Myocyte (in vitro differentiated cells): ENCODE data around the gene PRKG1. TPM values are rescaled to one million over a fixed set of nuclear protein-coding genes. Genes with fewer than 3 reads are reported as not detected.

Source experiments
- DNase-seq: peaks from one replicate; pipeline ENCODE4 v3.0.0-alpha.2; 2012; ENCODE audit warnings: low read depth
- total RNA-seq: library from RNA; depleted of rRNA; stranded (reverse); fragments of >200 nt; gene quantifications from 2 replicates; pipeline ENCODE4 v1.2.3, GENCODE V29; 2014

The PRKG1 gene
- total RNA-seq, 1 donor from 2014 or later: 26.7 TPM

DNA sequence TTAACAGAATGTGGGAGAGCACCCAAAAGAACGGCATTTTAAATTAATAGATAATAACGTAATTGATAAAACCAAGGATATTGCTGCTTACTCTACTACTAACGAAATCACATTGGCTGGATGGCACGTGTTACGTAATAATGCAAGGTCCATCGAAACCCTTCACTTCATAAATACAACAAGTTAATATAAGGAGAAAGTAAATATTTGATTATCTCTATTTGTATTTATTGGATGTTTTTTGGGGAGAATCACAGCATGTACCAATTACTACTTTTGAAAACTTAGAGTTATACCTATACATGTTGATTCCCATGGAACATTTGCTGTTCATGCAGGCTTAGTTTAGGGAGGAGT is 1.6 kb downstream of the PRKG1 start:
- DNase-seq: no peak

DNA sequence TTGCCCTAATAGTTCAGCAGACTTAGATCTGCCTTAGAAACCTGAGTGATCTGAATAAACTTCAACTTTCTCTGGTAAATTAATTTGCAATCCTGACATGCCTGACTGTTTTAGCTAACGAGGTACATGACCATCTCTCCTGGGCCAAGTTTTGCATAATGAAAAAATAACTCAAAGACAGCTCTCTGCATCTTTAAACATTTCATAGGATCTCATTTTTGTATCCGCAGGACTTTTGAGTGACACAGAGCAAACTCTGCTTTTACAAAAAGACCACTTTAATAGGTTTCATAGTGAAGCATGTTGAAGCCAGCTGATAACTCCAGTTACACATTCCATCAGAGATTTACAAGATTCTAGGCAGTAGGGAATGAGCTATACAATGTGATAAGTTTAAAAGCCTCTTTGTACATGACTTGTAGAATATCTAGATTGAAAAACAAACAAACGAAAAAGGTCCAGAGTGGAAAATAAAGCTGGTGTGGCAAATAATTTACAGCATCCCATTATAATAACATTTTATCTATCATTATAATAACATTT is 2.1 kb downstream of the PRKG1 start:
- no peak for DNase-seq

DNA sequence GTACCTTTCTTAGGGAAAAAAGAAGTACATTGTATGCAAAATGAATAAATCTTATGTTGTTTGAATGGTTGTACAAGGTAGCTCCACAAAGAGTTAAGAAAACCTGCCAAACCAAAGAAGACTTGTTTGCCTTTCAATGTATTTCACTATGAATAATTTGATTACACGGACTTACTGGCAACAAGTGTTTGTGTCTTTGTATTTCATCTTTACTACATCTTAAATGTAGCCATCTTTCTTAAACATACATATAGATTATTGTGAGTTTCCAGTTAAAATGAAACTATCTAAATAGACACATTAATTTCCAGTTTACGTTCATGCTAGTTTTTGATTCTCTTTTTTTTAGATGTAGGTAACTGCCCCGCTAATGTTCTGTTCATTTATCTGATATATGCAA is 2.8 kb downstream of the PRKG1 start:
- no peak for DNase-seq

DNA sequence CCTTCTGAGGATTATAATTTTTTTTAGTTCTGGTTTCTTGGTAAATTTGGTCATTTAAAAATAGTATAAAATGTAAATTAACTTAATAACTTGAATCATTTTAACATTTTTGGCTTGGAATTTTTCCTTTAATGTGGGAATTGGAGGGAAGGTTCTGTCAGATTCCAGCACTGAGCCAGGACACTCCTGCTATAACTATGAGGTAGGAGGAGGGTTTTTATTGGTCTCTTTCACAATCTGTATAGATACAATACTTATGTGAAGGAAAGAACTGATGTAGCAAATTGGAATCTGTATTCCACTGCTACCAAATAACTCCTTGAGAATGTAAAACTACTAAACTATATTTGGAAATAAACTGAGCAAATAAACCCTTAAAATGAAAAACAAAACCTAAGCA is 3.2 kb downstream of the PRKG1 start:
- DNase-seq: no peak

DNA sequence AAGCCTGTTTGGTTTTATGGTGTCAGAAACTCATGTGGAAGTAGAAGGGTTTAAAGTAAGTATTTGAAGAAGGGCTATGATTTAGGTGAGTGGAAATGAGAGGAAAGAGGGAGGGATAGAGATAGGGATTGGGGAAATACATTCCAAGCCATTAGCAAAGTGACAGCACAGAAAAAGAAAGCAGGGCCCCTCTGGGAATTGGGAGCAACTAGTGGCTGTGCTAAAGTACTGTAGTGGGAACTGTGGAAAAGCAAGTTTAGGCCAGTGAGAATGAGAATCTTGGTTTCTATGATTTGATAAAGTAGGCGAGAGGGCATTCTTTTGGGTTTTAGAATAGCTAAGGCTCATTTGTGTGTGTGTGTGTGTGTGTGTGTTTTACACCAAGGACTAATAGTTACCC is 5.0 kb downstream of the PRKG1 start:
- no peak for DNase-seq

DNA sequence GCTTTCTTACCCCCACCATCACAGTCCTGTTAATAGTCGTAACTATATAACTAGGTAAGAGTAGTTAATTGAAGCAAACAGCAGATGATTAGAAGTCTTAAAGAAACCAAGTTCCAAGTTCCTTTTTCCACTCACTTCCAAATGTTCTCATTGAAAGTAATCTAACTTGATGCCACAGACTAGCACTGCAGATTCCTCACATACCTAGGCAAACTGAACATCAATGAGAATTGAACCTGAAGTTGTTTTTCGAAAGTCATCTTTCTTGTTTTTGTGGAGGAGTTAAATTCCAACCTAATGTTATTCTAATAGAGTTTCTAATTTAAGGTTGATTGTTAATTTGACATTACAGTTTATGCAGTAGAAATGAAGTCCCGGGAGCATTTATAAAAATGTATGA is 5.5 kb downstream of the PRKG1 start:
- no peak for DNase-seq

- no peak for DNase-seq
Observed at GRCh38 chr10:51080311-51081006, 6.2 kb downstream of the PRKG1 start.

- DNase-seq: no peak
Observed at GRCh38 chr10:51082857-51083256, 8.6 kb downstream of the PRKG1 start.

DNA sequence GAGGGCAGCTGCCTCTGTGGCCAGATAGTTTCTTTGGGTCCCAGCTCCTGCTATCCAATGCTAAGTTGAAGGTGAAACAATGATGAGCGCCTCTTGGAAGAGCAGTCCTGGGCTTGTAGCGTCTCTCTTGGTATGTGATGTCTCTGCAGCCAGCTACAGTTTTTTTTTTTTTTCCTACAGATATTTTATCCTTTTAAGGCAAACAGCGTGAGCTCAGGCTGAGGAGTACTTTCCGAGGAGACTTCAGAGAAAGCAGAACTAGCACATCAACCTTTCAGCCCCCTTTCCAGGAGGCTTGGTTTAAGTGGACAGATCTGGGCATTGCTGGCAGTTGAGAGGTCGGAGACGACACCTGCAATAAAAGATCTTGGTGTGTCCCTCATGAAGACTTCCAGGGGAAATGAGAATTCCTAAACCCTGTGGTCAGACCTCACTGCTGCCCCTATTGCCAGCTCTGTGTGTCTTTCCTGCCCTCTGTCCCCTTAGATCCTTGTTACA is 9.1 kb downstream of the PRKG1 start:
- no peak for DNase-seq

GRCh38 chr10:51085204-51085603 is 10.9 kb downstream of the PRKG1 start:
- DNase-seq: no peak

DNA sequence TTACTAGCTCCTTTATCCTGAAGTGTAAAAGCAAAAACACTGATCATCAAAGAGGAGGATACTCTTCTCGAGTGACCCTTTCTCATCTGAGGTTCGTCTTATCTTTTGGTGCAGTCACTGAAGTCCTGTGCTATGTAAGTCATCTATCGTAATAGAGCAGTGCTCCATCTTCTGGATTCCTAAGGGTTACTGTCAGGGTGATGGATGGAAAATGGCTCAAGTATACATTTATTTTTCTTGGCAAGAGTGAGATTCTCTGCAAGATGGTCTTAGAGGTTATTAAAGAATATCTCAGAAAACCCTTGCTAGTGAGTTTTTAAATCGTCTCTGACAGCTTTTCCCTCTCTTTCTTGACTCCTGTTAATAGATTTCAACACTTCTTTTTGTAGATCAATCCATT is 12.4 kb downstream of the PRKG1 start:
- DNase-seq: no peak

GRCh38 chr10:51087114-51087513 is 12.8 kb downstream of the PRKG1 start:
- DNase-seq: no peak

- DNase-seq: peak; percentile 22
Observed at GRCh38 chr10:51090190-51090589, 15.9 kb downstream of the PRKG1 start.

DNA sequence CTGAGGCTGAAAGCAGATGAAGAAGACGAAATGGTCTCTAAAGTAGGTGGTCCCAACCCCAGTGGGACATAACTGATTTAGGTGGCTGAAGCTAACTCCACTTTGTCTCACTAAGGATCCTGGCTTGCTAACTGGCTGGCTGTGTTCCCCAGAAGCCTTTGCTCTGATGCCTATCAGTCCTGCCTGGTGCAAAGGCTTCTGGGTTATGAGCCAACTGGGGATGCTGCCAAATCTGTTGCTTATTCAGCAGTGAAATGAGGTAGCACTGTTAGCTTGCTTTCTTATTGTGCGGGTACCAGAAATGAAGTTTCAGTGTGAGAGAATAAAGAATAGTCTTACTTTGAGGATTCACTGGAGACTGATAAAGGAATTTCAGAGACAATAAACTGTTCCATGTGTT is 18.1 kb downstream of the PRKG1 start:
- DNase-seq: peak; percentile 27

- DNase-seq: no peak
Observed at GRCh38 chr10:51095444-51095843, 21.2 kb downstream of the PRKG1 start.

- DNase-seq: no peak
Observed at GRCh38 chr10:51097546-51097945, 23.3 kb downstream of the PRKG1 start.

GRCh38 chr10:51100221-51100620 is 25.9 kb downstream of the PRKG1 start:
- no peak for DNase-seq

DNA sequence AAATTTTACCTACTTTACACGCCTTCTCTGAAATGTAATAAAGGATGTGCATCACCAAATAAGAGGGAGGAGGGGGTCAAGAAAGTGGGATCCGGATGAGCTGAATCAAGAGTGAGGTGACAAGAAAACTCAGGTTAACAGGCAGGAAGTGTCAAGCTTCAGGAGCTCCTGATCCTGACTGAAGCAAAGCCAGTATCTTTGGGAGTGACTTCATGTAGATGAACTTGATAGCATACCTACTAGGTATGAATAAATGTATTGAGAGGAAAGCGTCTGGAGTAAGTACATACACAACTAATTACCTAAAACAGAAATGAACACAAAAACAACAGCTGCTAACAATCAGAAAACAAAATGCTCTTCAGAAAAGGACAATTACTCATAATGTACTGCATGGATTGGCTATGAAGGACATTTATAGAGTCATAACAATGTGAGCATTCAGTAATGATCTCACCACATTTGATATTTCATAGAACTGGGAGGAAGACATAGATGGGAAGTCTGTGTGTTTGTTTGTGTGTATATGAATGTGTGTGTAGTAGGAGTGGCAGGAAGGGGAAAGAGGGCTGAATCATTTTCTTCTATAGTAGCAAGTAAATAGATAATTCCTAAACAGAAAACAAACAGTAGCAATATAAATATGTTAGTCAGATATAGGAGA is 29.4 kb downstream of the PRKG1 start:
- DNase-seq: no peak

DNA sequence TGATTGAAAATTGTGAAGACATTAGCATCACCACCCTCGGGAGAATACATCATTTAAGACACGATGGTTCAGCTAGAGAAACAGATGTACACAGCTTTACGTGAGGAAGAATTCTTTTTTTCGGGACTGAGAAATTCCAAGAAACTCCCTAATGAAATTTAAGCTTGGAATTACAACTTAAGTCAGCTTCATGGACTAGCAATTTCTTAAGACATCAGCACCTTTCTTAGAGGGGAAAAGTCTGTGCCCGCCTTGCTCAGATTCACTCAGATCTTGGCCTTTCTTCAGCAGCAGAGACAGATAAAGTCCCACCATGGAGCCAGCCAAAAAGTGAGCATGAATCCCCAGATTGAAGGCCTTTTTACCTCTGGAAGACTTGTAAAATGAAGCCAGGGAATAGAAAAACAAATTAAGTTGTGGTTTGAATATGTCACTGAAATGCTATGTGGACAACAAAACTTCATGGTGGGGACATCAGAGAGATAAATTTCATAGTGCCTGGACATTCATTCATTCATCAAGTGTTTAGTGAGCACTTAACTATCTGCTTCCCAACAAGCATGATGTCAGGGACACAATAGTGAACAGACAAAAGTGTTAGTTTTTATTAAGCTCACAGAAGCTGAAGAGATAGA is 32.1 kb downstream of the PRKG1 start:
- DNase-seq: no peak

- DNase-seq: no peak
Observed at GRCh38 chr10:51108406-51108805, 34.1 kb downstream of the PRKG1 start.

DNA sequence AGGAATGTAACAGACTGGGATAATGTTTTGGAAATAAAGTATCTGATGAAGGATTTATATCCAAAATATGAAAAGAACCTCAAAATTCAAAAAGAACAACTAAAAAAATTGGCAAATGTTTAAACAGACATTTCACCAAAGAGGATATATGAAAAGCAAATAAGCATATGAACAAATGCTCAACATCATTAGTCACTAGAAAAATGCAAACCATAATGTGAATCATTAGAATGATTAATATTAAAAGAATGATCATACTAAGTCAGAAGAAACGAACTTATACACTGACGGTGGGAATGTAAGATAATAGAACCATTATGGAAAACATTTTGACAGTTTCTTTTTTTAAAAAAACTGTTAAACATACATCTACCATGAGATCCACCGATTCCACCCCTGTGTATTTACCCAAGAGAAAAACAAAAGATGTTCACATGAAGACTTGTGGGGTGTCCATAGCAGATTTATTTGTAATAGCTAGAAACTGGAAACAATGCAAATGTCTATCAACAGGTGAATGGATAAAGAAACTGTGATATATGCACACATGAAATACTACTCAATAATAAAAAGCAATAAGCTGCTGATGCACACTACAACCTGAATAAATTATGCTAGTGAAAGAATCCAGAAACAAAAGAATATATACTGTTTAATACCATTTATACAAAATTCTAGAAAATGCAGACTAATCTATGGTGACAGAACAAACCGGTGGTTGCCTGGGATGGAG is 35.7 kb downstream of the PRKG1 start:
- DNase-seq: no peak

- no peak for DNase-seq
Observed at GRCh38 chr10:51112013-51112412, 37.7 kb downstream of the PRKG1 start.
